Activated CD8-positive, alpha-beta memory T cell treated with anti-CD3 and anti-CD28 coated beads for 24 hours (primary cell): ENCODE measurements around the gene SHC2.
A peak's percentile ranks its signal among the peaks of the same experiment; 100 is the strongest.
"Not testable (repeated sequence)": the region's sequence is repeated elsewhere in the genome, so short reads cannot be mapped to it uniquely, and the experiment has no call there.

Experiments used
- DNase-seq: peaks from one replicate; pipeline ENCODE4 v3.0.0-alpha.2; 2020

SHC2 gene

DNA sequence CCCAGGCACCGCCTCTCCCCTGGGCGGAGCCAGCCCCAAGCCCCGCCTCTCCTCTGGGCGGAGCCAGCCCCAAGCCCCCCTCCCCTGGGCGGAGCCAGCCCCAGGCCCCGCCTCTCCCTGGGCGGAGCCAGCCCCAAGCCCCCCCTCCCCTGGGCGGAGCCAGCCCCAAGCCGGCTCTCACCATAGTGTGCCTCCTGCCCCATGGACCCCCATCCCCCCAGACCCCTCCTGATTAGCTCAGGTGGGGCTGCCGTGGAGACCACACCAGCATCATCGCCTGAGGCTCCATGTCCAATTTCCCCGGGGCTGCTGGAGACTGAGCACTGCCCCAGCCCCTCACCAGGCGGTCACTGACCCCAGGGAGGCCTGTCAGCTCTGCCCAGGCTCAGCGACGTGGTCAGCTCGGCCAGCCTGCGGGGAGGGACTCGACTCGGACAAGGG, 31.3 kb upstream of the SHC2 start:
- DNase-seq = no peak

DNA sequence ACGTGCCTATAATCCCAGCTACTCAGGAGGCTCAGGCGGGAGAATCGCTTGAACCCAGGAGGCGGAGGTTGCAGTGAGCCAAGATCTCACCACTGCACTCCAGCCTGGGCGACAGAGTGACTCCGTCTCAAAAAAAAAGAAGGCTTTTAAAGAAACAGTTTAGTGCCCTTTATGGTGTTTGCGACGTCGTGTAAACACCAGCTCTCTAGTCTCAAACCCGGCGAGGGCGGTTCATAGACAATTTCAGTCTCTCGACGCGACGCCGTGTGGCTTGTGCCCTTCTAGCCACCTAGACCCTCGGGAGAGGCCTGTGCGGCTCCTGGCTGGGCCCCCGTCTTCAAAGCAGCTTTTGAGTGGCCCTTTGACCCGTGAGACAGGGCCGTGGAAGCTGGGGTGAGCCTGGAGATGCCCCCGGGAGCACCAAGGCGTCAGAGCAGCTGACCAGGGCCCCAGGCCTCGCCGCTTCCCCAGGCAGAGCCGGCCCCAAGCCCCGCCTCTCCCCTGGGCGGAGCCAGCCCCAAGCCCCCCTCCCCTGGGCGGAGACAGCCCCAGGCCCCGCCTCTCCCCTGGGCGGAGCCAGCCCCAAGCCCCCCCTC, 30.4 kb upstream of the SHC2 start:
- no peak for DNase-seq

DNA sequence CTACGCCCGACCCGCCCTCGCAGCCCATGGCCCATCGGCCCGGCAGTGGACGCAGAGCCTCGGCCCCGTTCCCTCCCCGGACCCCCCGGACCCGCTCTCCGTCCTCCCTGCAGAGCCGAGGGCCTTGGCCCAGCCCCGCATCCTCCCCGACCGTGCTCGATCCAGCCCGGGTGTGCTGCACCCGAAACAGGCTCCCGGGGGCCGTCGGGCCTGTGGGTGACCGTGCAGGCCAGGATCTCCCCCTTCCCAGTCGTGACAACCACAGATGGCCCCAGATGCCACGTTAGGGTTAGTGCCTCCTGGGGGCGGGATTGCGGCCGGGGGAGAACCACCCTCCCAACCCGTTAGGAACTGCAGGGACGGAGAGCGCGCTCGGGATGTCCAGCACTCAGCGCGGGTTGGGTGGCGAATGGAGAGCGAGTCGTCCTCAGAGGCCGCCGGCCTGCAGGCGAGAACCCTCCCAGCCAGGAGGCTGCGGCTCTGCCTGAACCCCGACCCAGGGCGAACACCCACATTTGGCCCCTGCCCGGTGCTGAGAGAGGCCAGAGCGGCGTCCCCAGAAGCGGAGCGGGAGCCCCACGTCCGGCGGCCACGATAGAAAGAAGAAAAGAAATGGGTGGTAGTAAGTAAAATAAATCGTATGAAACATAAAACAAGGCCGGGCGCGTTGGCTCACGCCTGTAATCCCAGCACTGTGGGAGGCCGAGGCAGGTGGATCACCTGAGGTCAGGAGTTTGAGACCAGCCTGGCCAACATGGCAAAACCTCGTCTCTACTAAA, 28.8 kb upstream of the SHC2 start:
- peak; percentile 70 for DNase-seq

DNA sequence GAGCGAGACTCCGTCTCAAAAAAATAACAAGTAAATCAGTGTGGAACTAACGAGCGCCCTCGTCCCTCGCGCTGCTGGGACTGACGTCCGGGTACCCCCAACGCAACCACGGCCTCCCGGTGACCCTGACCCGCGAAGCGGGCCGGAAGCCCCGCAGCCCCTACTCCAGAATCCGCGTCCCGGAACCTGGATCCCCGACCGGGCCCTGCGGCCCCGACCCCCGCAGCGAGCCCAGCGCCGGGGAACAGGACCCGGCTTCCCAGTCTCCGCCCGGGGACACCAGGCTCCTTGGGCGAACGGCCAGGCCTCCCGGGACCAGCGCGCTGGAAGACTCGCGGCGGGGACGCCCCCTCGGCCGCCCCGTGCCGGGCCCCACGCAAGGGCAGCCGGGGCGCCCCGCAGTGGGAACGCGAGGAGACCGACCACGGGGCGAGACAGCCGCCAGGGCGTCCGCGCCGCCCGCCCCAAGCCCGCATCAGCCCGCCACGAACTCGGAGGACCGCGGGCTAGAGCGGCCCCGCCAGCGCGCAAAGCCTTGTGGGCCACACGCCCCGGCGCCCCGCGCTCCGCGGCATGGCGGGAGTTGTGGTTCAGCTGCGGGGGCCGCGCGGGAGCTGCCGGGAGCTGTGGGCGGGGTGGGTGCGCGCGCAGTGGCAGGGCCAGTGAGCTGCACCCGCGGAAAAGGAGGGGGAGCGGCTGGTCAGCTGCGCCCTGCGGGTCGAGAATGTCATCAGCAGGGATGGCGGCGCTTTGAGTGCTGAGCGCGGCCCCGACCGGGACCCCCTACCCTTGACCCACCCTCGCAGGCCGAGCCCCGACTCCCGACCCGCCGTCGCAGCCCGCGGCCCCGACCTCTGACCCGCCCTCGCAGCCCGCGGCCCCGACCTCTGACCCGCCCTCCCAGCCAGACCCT, 27.9 kb upstream of the SHC2 start:
- peak; percentile 97 for DNase-seq

DNA sequence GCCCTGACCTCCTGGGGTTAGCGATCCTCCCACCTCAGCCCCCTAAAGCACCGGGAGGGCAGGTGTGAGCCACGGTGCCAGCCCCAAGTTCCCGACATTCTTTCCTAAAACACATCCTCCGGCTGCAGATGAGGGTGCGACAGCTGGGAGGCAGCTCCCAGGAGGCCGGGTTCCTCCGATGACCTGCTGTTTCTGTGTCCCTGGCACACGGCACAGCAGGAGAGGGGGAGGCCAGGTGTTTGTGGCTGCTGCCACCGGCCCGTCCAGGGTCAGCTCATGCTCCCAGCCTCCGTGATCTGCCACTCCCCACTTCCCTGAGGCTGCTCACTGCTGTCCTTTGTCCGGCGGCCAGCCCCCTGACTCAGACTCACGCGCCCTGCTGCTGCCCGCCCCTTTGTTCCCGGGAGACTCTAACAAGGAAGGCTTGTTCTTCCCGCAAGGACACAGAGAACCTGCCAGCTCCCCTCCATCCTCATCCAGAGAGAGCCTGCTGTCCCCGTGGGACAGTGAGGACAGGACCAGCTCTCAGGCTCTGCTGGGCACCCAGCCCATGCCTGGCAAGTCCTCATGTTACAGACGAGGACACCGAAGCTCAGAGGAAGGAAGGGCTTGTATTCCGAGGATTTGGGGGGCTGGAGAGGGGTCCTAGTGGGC, 24.9 kb upstream of the SHC2 start:
- DNase-seq = no peak

DNA sequence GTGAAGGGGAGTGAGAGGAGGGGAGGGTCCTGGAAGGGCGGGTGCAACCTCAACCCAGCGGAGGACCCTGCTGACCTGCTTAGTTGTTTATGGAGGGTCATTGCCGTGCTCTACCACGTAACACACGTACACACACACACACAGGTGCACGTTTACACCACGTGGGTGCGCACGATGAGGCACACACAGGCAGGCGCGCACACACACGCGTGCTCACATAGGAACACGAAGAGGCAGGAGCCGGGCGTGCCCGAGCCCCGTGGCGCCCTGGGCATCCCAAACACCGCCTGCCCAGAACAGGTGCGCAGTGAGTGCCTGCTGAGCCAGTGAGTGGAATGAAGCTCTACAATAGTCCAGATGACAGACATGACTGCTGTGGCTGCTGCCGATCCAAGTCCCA, 24.2 kb upstream of the SHC2 start:
- no peak for DNase-seq

DNA sequence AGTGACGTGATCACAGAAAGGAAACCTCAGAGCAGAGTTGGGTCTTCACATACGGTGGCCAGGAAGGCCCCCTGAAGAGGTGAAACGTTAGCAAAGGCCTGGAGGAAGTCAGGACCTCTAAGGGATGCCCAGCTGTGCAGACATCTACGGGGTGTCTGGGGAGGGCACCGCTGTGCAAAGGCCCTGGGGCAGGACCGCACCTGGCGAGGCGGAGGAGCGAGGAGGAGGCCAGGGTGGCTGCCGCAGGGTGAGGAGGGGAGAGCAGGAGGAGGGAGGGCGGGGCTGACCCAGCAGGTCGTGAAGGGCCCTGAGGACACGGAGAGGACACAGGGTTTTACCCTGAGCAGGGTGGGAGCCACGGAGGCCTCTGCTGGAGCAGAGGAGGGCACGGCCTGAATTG, 23.7 kb upstream of the SHC2 start:
- DNase-seq = no peak

DNA sequence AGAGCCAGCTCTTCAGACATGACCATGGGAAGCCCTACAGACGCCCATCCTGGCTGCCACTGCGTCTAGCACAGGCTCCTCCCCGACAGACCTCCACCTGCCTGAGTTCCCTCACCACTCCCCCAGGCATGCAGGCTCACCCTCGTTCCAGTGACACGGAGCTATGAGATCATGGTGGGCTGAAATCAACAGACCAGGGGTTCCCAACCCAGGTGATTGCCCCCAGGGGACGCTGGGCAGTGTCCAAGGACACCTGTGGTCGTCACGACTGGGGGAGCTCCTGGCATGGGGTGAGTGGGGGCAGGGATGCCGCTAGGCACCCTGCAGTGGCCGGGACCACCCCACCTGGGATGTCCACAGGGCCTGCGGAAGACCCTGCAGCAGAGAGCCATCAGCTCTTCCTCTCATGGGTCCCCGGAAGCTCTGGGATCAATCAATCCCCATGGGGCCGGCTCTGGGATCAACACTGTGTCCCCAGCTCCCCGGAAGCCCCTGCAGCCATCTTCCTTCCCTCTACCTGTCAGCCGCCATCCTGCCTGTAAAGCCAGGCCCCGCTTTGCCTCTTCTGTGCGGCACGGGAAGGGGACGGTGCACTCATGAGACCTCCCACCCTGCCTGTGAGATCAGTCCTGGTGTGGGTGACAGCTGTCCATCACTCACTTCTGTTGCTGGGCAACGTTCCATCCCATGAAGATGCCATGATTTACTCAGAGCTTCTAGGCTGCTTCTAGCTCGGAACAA, 22.7 kb upstream of the SHC2 start:
- no peak for DNase-seq

DNA sequence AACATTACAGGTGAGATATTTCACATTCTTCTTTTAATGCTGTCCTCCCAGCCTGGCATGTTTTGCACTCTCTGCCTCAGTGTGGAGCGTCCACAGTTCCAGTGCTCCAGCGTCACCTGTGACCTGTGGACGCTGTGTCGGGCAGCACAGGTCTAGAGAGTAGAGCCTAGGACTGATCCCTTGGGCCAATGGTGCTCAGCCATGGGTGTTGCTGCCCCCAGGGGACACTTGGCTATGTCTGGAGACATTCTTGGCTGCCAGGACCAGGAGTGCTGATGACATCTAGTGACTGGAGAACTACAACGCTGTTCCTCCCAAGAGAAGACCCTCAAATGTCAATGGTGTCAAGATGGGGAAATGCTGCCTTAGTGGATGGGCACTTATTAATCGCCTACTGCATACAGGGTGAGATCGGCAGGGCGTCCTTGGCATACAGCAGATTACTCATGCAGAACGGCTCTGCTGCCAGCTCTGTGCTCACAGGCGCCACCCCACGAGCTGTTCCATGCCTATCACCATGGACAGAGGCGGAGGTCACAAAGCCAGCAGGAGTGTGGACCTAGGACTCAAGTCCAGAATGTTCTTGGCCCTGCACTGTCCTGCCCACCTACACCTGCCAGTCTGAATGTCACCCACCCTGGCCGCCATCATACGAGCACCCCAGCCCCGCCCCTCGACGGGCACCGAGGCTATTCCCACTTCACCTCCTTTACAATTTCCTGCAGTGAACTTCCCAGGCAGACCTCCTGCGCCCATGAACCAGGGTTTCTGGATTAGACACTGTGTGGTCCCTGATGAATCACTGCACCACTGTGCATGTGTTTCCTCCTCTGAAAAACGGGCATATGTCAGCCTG, 21.6 kb upstream of the SHC2 start:
- DNase-seq = no peak

DNA sequence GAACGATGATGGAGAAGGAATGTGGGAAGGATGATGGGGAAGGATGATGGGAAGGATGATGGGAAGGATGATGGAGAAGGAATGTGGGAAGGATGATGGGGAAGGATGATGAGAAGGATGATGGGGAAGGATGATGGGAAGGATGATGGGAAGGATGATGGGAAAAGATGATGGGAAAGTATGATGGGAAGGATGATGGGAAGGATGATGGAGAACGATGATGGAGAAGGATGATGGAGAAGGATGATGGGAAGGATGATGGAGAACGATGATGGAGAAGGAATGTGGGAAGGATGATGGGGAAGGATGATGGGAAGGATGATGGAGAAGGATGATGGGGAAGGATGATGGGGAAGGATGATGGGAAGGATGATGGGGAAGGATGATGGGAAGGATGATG, 20.3 kb upstream of the SHC2 start:
- not testable (repeated sequence) for DNase-seq

DNA sequence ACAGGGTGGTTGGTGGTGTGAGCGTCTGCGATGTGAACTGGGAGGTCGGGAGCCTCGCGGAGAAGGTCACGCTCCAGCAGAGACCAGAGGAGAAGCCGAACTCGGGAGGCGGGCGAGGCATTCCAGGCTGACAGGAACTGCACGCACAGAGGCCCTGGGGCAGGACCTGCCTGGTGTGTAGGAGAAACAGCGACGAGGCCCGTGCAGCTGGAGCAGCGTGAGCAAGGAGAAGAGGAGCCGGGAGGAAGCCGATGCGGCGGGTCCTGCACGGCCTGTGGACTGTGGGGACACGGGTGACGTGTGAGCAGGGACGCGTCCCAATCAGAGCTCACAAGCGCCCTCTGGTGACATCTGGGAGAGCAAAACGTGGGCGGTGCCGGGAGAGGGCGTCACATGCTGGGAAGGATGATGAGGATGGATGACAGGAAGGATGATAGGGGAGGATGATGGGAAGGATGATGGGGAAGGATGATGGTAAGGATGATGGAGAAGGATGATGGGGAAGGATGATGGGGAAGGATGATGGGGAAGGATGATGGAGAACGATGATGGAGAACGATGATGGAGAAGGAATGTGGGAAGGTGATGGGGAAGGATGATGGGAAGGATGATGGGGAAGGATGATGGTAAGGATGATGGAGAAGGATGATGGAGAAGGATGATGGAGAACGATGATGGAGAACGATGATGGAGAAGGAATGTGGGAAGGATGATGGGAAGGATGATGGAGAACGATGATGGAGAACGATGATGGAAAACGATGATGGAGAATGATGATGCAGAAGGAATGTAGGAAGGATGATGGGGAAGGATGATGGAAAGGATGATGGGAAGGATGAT, 19.4 kb upstream of the SHC2 start:
- peak; percentile 73 for DNase-seq

DNA sequence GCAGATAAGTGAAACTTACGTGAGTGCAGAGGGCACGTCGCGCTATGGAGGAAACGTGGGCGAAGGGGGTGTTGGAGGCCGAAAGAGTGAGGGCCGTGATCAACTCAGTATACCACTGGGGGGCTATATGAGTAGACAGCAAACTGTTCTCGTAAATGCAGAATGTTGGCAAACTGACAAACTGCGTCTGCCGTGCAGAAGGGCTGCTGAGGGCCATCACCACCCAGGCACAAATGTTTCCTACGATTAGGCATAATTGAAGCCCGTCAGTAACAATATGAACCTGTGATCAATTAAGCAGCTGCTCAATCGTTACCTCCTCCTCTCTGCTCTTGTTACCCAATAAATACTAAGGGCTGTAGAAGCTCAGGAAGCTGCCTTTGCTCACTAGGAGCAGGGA, 18.1 kb upstream of the SHC2 start:
- no peak for DNase-seq

DNA sequence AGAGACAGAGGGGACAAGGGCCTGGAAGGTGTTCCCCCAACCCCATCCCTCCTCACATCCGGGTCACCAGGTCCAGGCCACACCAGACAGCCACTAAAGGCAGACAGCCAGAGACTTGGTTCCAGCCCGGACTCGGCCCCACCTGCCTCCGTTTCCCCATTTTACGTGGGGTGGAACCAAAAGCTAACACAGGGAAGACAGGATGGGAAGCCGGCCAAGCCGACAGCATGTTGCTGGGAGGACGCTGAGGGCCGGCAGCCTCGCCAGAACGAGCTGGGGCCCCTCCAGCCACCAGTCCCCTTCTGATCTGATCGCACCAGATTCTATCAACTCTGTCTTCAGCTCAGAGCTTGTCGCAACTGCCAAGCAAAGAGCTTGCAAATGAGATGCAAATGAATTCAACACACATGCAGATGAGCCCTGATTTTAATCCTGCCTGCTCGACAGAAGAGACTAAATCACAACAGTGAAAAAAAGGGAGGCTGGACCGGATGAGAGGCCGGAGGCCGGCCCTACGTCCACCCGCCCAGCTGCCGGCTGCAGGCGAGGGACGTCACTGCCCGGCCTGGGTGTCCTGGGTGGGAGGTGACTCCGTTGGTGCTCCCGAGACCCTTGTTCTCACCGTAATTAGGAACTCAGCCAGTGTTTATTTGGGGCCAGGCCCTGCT, 17.5 kb upstream of the SHC2 start:
- DNase-seq = no peak

DNA sequence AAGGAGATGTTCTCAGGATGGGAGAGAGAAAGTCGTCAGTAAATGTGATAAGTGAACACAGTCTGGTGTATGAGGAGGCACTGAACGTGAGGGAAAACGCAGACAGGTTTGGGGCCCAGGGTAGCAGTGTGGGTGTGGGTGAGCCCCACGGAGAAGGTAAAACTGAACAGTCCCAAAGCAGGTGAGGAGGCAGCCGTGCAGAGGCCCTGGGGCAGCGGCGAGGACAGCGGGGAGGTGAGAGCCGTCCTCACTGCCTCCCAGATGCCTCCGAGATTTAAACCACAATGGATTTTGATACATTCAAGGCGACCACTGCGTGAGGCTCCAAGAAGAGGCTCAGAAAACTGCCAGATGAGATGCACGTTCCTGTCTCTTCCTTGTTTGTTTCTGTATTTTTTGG, 14.5 kb upstream of the SHC2 start:
- no peak for DNase-seq

DNA sequence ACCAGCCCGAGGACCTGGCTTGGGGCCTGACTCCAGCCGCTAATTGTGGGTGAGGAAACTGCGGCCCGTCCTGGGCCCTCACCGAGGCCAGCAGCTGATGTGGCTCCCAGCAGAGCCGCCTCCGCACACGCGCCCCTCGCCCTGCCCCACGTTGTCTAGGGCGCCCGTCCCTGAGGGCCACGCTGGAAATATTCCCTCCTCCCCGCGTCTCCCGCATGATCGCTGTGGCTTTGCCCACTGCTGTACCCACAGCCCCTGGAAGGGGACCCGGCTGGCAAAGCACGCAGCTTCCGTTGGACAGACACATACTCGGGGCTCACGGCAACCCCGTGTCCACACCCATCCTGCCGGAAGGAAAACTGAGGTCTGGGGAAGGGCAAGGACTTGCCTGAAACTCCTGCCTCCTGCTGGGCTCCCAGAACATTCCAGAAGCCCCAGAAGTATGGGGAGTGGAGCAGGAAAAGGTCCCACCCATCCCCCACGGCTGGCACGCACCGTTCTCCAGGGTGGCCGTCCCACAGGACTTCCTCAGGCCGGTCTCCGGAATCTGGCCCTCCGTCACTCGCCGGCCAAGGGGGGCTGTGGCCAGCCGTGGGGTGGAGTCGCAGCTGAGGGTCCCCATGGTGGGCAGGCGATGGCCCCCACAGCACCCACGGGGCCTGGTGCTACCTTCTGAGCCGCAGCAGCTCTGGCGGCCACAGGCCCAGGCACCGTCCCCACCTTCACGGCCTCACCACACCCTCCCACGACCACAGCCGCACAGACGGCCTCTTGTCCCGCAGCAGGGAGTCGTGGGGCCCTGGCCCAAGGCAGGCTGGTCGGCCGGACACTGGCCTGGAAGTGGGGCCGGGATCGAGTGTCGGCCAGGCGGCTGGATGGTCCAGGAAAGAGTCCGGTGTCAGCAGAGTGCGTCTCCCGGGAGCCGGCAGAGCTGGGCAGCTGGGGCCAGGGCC, 13.6 kb upstream of the SHC2 start:
- no peak for DNase-seq

DNA sequence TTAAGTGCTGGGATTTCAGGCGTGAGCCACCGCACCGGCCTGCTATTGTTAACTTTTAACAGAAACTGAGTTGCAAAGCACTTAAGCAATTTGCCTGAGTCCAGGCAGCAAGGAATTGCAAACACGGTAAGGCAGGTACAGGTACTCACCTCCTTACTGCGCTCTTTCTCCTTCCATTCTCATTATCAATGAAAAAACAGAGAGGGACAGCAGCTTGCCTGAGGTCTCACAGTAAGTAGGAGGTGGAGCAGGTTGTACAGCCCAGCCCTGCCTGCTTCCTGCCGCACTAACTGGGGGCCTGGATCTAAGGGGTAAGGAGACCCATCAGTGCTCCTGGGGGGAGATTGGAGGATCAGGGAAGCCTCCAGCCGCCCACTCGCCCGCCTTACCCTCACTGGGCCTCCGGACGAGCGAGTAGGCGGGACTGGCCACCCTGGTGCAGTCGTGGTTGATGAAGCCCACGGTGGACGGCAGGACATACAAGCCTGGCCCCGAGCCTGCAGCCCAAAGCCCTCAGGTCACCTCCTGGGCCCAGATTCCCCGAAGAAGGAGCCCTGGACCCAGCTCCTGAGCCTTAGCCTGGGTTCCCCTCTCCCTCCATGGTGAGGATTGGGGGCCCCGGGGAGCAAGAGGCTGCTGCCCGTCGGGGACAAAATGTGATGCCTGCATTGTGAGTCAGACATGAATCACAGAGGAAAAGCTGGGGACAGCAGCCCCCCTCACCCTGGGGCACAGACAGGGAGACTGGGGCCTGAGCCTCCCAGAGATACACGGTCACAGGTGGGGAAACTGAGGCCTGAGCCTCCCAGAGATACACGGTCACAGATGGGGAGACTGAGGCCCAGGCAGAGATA, 11.4 kb upstream of the SHC2 start:
- DNase-seq = no peak

DNA sequence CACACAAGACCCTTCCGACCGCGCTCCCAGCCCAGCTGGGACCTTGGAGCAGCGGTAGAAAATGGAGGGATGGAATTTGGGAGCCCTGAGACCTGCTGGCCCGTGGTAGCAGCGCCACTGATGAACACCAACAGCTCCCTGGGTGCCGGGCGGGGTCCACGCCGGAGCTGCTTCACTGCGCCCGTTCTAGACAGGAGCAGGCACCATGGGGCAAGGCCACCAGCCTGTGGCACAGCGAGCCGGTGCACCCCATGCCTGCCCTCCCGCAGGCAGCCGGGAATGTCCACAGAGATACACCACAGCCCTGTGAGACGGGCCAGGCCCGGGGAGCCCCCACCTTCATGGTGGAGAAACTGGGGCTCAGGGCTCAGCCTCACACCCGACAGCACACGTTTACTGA, 9.9 kb upstream of the SHC2 start:
- no peak for DNase-seq

DNA sequence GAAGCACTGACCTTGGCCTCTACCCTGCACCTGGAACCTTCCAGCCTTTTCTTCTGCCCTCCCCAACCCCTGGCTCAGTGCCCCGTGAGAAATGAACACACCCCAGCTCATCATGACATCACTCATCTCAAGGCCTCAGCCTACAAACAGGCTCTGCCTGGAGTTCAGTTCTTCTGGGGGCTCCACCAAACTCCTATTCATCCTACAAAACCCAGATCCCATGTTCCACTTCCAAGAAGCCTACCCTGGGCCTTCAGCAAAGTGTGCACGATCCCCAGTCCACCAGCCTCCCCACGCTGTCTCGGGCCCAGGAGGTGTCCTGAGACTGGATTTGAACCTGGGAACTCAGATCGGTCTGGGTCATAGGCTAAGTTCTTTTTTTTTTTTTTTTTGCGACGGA, 9.0 kb upstream of the SHC2 start:
- no peak for DNase-seq
